Ecto neural progenitor cell (in vitro differentiated cells): ENCODE measurements around the gene BCAR3.
"Not testable (repeated sequence)": the region's sequence is repeated elsewhere in the genome, so short reads cannot be mapped to it uniquely, and the experiment has no call there.

Experiments used
- DNase-seq: peaks from one replicate; pipeline ENCODE4 v3.0.0-alpha.2; 2018; ENCODE audit warnings: low spot score

Gene BCAR3

GRCh38 chr1:93668121-93668520 lies 13.5 kb downstream of the BCAR3 start:
- peak; percentile 42 for DNase-seq

DNA sequence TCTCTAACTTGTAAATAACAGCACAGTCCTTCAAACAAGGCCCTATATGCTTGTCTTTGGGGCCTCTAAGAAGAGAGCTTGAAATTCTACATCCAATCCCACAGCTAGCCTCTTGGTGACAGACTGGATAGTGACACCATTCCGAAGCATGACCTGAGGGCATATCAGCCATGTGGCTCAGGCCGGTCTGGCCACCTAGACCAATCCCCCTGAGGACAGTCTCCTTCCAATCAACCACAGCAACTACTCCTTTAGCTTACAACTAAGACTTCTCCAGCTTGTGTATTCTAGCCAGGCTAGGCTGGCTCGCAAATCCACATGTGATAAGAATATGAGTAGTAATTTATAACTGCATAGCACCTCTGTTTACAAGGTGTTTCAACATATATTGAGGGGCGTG lies 14.0 kb downstream of the BCAR3 start:
- DNase-seq, result peak; percentile 43

GRCh38 chr1:93666613-93667384 lies 14.8 kb downstream of the BCAR3 start:
- peak; percentile 41 for DNase-seq

DNA sequence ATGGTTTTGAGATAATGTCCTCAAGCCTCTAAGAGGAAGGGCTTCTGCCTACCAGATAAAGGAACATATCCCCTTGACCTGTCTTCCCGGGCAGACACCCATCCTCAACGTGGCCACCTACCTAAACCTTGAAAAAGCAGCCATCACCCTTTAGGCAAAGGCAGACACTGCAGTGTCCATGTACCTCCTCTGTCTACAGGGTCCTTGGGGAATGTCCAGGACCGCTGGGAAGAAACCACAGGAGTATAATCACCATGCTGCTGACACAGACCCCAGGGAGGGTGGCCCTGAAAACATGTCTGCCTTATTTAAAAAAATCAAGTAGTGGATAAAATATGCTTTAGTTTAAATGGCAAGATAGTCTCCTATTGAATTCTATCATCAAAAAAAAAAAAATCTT lies 16.6 kb downstream of the BCAR3 start:
- DNase-seq, result peak; percentile 29

GRCh38 chr1:93663208-93663614 lies 18.4 kb downstream of the BCAR3 start:
- DNase-seq, result peak; percentile 34

DNA sequence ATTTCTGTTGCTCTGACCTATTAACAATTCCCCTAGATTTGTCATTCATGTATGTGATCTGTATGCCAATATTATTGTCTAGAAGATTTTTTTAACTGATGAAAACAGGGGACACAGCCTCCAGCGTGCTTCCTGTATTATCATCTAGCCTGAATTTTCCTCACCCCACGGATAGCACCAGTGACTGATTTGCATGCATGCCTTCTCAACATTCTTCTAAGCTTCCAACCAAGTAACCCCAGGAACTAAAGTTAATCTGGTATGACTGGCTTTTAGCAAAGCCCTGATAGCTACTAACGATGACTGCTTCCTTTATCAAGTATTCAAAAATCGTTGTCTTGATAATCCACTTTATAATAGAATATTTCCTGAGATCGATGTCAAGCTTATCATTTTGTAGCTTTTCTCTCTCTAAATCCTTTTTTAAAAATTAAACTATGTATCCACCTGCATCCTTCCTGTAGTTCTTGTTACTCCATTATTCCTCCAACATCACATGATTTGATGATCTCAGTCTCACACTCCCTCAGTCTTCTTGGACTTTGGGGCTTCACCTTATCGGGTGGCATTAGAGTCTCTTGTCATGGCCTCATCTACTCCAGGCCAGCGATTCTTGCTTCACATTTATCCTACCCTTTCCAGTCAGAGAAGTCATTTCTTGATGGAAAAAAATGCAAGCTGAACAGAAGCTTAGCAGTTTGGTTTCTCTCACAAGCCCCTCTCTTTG lies 19.0 kb downstream of the BCAR3 start:
- peak; percentile 32 for DNase-seq

GRCh38 chr1:93661829-93662474 lies 19.7 kb downstream of the BCAR3 start:
- peak; percentile 25 for DNase-seq

DNA sequence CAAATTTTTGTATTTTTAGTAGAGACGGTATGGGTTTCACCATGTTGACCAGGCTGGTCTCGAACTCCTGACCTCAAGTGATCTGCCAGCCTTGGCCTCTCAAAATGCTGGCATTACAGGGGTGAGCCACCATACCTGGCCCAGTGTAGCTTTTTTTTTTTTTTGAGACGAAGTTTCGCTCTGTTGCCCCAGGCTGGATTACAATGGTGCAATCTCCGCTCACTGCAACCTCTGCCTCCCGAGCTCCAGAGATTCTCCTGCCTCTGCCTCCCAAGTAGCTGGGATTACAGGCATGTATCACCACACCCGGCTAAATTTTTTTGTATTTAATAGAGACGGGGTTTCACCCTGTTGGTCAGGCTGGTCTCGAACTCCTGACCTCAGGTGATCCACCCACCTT lies 20.3 kb downstream of the BCAR3 start:
- peak; percentile 28 for DNase-seq

- no peak for DNase-seq
Measured at GRCh38 chr1:93659822-93660503, 21.7 kb downstream of the BCAR3 start.

DNA sequence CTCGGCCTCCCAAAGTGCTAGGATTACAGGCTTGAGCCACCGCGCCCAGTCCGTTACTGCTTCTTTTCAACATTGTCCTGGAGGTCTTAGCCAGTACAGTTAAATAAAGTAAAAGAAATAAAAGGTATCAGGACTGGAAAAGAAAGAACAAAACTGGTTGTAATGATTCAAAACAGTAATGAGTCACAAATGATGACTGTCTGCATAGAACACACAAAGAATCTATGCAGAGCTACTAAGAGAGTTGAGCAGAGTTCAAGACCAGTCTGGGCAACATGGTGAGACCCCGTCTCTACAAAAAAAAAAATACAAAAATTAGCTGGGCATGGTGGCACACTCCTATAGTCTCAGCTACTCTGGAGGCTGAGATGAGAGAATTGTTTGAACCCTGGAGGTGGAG lies 23.4 kb downstream of the BCAR3 start:
- no peak for DNase-seq

- DNase-seq, result no peak
Measured at GRCh38 chr1:93656491-93656890, 25.1 kb downstream of the BCAR3 start.

- no peak for DNase-seq
Measured at GRCh38 chr1:93653656-93654055, 28.0 kb downstream of the BCAR3 start.

GRCh38 chr1:93652323-93652949 lies 29.2 kb downstream of the BCAR3 start:
- DNase-seq, result no peak

DNA sequence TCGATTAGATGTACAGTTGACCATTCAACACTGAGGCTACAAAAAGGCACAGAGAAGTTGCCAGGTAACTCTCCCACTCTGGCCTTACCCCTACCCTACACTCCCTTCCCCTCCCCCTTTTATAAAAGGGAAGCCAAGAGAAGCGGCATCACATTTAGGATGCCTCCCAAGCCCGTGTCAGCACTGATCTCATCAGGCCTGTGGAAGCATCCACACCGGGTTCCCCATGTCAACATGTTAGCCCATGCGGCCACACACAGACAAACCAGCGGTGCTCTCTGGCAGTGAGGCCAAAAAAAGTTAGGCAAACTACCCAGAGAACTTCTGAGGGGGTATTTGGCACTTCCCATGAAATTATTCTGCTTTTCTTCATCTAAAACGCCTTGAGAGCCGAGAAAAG lies 29.9 kb downstream of the BCAR3 start:
- DNase-seq, result no peak

DNA sequence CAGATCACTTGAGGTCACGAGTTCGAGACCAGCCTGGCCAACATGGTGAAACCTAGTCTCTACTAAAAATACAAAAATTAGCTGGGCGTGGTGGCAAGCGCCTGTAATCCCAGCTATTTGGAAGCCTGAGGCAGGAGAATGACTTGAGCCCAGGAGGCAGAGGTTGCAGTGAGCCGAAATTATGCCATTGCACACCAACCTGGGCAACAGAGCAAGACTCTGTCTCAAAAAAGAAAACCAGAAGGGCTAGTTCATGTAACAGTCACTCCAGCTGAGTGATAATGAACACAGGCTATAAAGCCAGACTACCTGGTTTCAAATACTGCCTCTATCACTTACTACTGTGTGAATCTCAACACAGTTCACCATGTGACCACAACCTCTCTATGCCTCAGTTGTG lies 31.5 kb downstream of the BCAR3 start:
- not testable (repeated sequence) for DNase-seq

DNA sequence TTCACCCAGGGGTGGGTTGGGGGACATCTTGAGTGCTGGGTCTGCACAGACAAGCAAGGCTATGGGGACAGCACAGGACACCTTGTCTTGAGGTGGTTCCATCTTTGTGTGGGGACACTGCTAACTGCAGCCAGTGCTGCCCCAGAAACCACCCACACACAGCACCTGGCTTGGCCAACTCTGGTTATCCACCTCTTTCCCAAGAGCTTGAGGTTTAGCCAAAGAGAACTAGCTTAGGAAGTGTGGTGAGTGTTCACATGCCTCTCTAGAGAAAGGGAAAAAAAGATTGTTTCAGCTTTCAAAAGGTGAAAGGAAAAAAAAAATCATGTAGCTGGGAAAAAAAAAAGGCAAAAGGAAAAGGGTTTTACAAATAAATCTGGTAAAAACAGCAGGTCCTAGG lies 32.4 kb downstream of the BCAR3 start:
- no peak for DNase-seq

GRCh38 chr1:93648656-93649055 lies 33.0 kb downstream of the BCAR3 start:
- DNase-seq, result no peak

DNA sequence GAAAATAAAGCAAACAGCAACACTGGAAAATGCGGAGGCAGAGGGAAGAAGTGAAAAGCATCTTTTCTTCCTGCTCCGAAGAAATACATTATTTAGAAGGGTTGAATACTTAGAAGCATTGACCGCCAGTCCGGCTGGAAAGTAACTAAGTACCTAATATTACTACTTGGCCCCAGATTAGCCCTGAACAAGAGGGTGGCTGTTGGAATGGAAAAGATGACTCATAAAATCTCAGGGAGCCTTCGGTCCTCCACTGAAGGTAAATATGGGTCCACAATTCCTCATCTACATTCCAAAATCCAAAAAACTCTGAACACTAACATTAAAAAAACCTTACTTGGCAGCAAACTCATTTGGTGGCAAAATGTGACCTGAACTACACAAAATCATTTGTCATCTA lies 40.1 kb downstream of the BCAR3 start:
- no peak for DNase-seq

GRCh38 chr1:93640656-93641440 lies 40.8 kb downstream of the BCAR3 start:
- DNase-seq, result no peak

DNA sequence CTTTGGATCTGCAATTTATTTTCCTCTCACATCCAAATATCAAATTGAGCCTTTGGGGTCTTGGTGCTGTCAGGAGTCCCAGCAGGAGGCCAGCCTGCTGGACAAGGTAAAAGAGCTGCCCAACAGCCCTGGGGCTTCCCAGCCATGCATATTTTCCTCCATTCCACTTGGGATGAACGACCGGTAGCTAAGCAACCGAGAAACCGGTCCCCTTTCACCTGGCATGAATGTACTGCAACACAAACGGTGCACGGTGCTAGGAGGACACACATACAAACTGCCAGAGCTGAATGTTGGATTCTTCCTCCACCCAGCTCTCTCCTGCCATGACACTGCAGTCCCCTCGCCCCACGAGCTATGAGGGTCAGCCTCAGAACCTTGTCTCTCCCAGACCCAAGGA lies 42.7 kb downstream of the BCAR3 start:
- DNase-seq, result peak; percentile 50

- DNase-seq, result peak; percentile 12
Measured at GRCh38 chr1:93638307-93638847, 43.3 kb downstream of the BCAR3 start.
